Measurements from ENCODE around the gene SESN3.
"Not testable (repeated sequence)": the region's sequence is repeated elsewhere in the genome, so short reads cannot be mapped to it uniquely, and the experiment has no call there.

The SESN3 gene

GRCh38 chr11:95212609-95213008 lies 18.4 kb downstream of the SESN3 start:
- no peak for DNase-seq

- not testable (repeated sequence) for DNase-seq
Measured at GRCh38 chr11:95209535-95209934, 21.5 kb downstream of the SESN3 start.

- DNase-seq, result no peak
Measured at GRCh38 chr11:95200781-95201457, 30.1 kb downstream of the SESN3 start.

- no peak for DNase-seq
Measured at GRCh38 chr11:95195831-95196230, 35.2 kb downstream of the SESN3 start.

- DNase-seq, result no peak
Measured at GRCh38 chr11:95193541-95193940, 37.5 kb downstream of the SESN3 start.

GRCh38 chr11:95192717-95193116 lies 38.3 kb downstream of the SESN3 start:
- no peak for DNase-seq

- no peak for DNase-seq
Measured at GRCh38 chr11:95187723-95188122, 43.3 kb downstream of the SESN3 start.

- DNase-seq, result no peak
Measured at GRCh38 chr11:95182397-95182796, 48.6 kb downstream of the SESN3 start.

GRCh38 chr11:95175818-95176380 lies 55.1 kb downstream of the SESN3 start:
- DNase-seq, result no peak

- no peak for DNase-seq
Measured at GRCh38 chr11:95170294-95170693, 60.7 kb downstream of the SESN3 start.

GRCh38 chr11:95166781-95167180 lies 64.2 kb downstream of the SESN3 start:
- no peak for DNase-seq

- no peak for DNase-seq
Measured at GRCh38 chr11:95165638-95166037, 65.4 kb downstream of the SESN3 start.

- no peak for DNase-seq
Measured at GRCh38 chr11:95163106-95163505, 67.9 kb downstream of the SESN3 start.

- DNase-seq, result no peak
Measured at GRCh38 chr11:95161248-95161647, 69.8 kb downstream of the SESN3 start.

GRCh38 chr11:95157824-95158223 lies 73.2 kb downstream of the SESN3 start:
- no peak for DNase-seq

GRCh38 chr11:95156916-95157541 lies 74.0 kb downstream of the SESN3 start:
- DNase-seq, result no peak

- DNase-seq, result no peak
Measured at GRCh38 chr11:95156133-95156721, 74.8 kb downstream of the SESN3 start.

- no peak for DNase-seq
Measured at GRCh38 chr11:95155385-95155784, 75.6 kb downstream of the SESN3 start.

GRCh38 chr11:95154514-95154913 lies 76.5 kb downstream of the SESN3 start:
- peak; percentile 83 for DNase-seq

- DNase-seq, result no peak
Measured at GRCh38 chr11:95153857-95154246, 77.2 kb downstream of the SESN3 start.

- DNase-seq, result no peak
Measured at GRCh38 chr11:95152876-95153856, 77.8 kb downstream of the SESN3 start.

GRCh38 chr11:95150956-95151684 lies 79.9 kb downstream of the SESN3 start:
- peak; percentile 95 for DNase-seq

All from activated effector memory CD4-positive, alpha-beta T cell treated with anti-CD3 and anti-CD28 coated beads, Interleukin-2, amount 50 U/mL, for 16 hours (primary cell).